Islet of Langerhans (tissue), 1 donor: ENCODE data around the gene OR2V1.
"Not testable (repeated sequence)": the region's sequence is repeated elsewhere in the genome, so short reads cannot be mapped to it uniquely, and the experiment has no call there.

Experiments used
- FAIRE-seq: peaks from one replicate; lab custom pipeline; 2011; peaks lifted over from hg19 to GRCh38; lab: Jason Lieb, UNC

The OR2V1 gene, protein sequence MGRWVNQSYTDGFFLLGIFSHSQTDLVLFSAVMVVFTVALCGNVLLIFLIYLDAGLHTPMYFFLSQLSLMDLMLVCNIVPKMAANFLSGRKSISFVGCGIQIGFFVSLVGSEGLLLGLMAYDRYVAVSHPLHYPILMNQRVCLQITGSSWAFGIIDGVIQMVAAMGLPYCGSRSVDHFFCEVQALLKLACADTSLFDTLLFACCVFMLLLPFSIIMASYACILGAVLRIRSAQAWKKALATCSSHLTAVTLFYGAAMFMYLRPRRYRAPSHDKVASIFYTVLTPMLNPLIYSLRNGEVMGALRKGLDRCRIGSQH

DNA sequence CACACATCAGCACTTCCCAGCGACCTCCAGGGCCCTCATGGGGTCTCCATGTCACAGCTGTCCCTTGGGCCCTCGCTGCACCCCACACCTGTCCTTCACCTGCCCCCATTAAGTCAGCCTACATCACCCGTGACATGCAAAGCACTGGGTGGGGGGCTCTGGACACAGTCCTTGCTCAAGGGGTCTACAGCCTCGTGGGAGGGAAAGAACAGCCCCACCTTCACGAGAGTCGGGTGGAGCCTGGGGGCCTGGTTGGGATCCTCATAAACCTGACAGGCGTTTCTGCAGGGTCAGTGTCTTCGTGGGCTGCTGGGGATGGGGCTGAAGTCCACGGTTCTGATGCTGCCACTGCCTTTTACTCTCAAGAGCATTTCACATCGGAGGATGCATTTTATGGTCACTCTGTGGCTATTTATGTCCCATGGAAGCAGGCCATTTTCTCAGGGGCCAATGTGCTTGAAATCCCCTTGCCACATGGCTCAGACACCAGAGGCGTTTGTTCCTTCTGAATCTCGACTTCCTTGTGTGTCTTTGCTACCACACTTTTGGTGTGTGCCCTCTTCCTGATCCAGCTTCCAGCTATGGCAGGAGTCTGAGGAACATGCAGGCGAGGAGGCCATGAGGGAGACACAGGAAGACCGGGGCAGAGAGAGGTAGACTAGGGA lies at the start of gene OR2V1:
Gene OR2V1 (minus strand): TSS at position 338 of the 665 bp plus-strand sequence. CDS start 5,865 bp downstream, outside the sequence.
- no peak for FAIRE-seq

DNA sequence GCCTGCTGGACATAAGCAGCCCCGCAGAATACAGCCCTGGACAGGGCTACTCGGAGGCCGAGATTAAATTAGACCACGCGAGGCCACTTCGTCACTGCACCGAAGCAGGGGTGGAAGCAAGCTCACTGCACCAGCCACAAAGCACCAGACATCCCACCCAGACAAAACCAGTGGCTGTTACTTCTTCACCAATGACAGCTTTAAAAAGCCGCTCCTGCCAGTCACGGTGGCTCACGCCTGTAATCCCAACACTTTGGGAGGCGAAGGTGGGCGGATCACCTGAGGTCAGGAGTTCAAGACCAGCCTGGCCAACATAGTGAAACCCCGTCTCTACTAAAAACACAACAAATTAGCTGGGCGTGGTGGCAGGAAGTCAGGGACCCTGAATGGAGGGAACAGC lies 46.6 kb upstream of the OR2V1 start:
- not testable (repeated sequence) for FAIRE-seq

DNA sequence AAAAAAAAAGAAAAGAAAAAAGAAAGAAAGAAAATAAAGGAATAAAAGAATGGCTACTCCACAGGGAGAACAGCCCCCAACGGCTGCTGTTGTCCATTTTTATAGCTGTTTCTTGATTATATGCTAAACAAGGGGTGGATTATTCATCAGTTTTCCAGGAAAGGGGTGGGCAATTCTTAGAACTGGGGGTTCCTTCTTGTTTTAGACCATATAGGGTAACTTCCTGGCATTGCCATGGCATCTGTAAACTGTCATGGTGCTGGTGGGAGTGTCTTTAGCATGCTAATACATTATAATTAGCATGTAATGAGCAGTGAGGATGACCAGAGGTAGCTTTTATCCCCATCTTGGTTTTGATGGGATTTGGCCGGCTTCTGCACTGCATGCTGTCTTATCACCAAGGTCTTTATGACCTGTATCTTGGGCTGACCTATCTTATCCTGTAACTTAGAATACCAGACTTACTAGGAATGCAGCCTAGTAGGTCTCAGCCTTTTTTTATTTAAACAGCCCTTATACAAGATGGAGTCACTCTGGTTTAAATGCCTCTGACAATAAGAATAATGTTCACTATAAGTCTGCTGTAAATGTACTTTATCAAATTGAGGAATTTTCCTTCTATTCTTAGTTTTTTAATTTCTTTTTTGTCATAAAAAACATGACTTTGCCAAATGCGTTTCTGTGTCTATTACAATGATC lies 45.4 kb upstream of the OR2V1 start:
- FAIRE-seq = no peak

DNA sequence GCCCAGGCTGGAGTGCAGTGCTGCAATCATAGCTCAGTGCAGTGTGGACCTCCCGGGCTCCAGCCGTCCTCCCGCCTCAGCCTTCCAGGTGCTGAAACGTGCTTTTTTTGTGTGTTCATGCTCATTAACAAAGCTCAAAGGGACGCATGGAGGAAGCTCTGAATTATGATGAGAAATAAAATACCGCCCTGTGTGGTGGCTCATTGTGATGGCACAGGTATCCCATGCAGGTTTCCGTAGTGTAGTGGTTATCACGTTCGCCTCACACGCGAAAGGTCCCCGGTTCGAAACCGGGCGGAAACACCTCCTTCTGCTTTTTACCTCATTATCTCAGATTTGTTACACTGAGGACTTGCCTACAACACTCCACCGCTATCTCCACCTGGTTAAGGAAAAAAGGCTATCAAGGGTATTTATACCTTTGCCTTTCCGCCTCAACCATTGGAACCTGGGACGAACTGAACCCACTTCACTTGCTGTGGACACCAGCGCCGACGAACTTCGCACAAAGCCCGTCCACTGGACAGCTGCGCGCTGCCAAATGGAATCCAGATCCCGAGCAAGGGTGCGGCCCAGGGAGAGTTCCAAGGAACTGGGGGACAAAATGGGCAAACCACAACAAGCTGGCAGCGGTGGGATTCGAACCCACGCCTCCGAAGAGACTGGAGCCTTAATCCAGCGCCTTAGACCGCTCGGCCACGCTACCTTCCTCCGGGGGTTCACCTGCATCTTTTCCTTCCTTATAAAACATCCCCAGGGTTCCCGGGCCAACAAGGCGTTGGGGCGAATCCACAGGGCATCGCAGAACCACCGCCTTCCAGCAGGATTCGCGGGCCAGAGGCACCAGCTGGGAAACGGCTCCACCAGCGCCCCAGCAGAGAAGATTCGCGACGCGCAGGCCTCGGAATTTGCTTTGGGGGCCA lies 42.7 kb upstream of the OR2V1 start:
- no peak for FAIRE-seq

DNA sequence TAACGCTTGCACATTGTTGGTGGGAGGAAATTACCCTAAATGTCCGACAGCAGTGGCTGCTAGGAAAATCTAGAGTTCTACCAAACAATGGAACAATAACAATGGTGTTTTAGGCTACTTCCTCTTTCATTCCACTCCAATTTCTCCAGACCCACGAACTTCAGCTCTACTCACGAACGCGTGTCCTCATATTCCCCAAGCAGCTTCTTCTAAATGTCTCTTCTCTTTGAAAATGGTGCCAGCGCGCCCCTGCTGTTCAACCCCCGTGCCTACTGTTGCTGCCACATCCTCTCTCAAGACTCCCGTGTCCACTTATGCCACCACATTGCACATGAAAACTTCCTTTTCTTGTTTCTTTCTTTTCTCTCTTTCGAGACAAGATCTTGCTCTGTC lies 42.1 kb upstream of the OR2V1 start:
- FAIRE-seq = no peak

DNA sequence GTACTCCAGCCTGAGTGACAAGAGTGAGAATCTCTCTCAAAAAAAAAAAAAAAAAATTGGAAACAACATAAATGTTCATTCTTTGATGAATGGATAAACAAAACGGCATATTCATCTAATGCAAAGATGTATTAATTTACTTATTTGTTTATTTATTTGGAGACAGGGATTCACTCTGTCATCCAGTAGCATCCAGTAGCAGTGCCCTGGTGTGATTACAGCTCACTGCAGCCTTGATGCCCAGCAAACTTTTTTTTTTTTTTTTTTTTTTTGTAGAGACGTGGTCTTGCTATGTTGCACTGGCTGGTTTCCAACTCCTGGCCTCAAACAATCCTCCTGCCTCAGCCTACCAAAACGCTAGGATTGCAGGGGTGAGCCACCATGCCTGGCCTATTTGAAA lies 40.8 kb upstream of the OR2V1 start:
- FAIRE-seq = no peak

DNA sequence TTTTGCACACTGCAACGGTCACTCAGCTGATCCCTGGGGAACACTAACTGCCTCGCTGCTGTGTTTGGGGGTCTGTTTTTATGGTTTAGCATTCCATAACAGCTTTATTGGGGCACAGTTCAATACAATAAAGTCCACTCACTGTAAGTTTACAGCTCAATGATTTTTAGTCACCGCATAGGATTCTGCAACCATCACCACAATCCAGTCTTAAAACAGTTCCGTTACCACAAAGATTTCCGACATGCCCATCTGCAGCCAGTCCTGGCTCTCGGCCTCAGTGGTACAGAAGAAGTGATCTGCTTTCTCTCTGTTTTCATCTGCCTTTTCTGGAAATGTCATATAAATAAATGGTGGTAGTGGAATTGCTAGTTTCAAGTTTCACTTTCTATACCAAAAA lies 40.0 kb upstream of the OR2V1 start:
- no peak for FAIRE-seq

DNA sequence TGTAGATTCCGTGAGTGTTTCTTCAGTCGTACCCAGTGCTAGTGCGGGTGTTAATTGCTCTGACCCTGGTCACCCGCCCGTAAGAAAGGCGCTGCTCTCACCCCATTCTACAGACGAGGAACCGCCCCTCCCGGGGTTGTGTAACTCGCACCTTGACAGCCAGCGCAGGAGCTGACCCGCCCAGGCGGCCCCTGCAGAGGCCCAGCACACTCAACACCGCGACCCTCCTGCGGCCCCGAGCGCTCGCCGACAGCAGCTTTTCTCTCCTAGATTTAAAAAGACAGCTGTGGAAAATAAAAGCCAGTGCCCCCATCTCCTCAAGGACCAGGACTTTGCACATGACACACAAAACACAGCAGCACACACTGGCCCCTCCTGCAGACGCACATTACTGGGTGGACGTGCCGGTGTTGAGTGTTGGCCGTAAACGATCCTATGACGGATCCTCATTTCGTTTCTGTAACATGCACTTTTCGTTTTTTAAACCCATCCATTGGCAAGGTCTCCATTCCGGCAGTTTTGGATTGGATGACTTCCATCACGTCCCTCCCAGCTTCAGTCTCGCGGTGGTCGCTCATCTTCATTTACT lies 39.4 kb upstream of the OR2V1 start:
- no peak for FAIRE-seq

DNA sequence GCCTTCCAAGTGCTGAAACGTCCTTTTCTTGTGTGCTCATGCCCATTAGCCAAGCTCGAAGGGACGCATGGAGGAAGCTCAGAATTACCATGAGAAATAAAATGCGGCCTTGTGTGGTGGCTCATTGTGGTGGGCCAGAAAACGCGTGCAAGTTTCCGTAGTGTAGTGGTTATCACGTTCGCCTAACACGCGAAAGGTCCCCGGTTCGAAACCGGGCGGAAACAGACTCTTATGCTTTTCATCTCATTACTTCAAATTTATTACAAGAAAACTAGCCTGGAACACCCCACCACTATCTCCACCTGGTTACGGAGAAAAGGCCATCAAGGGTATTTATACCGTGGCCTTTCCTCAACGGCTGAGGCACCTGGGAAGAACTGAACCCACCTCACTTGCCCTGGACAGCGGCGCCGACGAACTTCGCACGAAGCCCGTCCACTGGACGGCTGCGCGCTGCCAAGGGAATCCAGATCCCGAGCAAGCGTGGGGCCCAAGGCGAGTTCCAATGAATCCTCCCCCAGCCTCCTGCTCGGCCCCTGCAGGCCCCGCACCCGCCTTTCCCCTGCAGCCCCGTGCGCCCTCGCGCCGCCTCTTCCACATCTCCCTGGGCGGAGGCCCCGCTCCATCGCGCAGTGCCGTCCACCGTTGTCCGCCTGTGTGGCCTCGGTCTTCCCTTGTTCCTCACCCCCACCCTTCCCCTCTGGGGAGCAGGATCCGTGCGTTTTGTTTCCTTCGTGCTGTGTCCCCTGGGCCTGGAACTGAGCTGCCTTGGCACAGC lies 38.7 kb upstream of the OR2V1 start:
- not testable (repeated sequence) for FAIRE-seq

DNA sequence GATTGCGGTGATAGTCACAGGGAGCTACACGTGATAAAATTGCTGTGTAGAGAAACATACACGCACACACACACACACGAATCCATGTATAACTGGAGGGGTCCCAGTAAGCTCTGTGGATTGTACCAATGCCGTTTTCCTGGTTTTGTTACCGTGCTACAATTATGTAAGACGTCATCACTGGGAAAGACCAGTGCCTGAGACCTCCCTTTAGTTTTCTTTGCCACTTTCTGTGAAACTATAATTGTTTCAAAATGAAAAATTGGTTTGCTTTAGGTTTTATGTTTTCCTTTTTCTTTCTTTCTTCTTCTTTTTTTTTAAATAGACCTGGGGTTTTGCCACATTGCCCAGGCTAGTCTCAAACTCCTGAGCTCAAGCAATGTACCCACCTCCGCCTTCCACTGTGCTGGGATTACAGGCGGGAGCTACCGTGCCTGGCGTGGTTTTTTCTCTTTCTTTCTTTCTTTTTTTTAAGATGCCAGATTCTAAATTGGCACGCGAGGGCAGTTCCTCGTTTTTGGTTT lies 37.7 kb upstream of the OR2V1 start:
- no peak for FAIRE-seq

DNA sequence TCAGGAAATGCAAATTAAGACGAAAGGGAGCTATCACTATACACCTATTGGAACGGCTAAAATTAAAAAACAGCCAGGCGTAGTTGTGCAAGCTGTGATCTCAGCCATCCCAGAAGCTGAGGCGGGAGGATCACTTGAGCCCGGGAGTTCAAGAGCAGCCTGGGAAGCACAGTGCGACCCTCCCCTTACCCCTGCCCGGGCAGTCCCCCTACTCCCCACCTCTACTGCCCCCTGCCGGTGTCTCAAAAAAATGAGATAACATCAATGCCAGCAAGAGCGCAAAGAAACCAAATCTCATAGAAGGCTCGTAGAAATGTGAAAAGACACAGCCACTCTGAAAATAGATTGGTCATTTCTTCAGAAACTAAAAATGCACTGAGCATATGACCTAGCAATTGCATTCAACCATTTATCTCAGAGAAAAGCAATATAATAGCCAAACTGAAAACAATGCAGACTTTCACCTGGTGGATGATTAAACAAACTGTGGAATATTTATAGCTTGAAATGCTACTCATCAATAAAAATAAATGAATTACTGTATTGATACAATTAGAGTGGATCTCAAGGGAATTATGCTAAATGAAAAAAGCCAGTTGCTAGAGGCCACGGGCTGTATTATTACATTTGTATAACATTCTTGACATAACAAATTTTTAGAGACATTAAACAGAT lies 37.0 kb upstream of the OR2V1 start:
- no peak for FAIRE-seq

DNA sequence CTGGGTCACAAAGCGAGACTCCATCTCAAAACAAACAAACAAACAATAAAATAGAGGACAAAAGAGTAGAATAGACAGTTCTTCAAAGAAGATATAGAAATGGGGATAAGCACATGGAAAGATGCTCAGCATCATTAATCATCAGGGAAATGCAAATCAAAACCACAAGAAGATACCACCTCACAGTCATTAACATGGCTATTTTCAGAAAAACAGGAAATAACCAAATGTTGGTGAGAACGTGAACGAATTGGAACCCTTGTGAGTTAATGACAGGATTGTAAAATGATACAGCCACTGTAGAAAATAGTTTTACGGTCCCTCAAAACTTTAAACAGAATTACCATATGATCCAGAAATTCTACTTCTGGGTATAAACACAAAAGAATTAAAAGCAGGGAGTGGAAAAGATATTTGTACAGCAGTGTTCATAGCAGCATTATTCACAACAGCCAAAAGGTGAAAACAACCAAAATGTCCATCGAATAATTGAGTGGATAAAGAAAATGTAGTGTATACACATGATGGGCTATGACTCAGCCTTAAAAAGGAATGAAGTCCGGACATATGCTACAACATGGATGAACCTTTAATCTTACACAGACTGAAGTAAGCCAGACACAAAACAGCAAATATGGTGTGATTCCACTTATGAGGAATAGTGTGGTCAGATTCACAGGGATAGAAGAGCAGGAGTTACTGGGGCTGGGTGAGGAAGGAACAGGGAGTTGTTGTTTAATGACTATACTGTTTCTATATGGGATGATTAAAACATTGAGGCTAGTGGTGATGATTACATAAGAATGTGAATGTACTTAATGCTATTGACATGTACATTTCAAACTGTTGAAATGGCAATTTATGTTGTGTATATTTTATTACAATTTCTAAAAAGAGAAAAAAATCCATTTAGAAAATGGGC lies 36.1 kb upstream of the OR2V1 start:
- no peak for FAIRE-seq

DNA sequence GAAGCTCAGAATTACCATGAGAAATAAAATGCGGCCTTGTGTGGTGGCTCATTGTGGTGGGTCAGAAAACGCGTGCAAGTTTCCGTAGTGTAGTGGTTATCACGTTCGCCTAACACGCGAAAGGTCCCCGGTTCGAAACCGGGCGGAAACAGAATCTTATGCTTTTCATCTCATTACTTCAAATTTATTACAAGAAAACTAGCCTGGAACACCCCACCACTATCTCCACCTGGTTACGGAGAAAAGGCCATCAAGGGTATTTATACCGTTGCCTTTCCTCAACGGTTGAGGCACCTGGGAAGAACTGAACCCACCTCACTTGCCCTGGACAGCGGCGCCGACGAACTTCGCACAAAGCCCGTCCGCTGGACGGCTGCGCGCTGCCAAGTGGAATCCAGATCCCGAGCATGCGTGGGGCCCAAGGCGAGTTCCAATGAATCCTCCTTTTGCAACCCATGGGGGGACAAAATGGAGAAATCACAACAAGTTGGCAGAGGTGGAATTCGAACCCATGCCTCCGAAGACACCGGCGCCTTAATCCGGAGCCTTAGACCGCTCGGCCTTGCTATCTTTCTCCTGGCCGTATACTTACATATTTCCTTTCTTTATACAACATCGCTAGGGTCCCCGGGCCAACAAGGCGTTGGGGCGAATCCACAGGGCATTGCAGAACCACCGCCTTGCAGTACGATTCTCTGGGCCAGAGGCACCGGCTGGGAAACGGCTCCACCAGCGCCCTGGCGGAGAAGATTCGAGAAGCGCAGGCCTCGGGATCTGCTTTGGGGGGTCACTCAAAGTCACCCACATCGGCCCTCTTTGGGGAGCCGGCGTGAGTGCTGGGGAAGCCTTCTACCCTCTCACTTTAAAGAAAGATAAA lies 33.3 kb upstream of the OR2V1 start:
- no peak for FAIRE-seq

DNA sequence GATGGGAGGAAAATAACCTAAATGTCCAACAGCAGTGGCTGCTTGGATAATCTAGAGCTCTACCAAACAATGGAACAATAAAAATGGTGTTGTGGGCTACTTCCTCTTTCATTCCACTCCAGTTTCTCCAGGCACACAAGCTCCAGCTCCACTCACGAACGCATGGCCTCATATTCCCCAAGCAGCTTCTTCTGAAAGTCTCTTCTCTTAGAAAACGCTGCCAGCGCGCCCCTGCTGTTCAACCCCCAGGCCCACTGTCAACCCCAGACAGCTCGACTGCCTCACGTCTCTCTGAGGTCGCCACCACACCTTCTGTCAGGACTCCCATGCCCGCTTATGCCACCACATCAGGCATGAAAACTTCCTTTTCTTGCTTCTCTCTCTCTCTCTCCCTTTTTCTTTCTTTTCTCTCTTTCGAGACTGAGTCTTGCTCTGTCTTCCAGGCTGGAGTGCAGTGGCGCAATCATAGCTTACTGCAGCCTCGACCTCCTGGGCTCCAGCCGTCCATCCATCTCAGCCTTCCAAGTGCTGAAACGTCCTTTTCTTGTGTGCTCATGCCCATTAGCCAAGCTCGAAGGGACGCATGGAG lies 32.6 kb upstream of the OR2V1 start:
- FAIRE-seq = no peak

DNA sequence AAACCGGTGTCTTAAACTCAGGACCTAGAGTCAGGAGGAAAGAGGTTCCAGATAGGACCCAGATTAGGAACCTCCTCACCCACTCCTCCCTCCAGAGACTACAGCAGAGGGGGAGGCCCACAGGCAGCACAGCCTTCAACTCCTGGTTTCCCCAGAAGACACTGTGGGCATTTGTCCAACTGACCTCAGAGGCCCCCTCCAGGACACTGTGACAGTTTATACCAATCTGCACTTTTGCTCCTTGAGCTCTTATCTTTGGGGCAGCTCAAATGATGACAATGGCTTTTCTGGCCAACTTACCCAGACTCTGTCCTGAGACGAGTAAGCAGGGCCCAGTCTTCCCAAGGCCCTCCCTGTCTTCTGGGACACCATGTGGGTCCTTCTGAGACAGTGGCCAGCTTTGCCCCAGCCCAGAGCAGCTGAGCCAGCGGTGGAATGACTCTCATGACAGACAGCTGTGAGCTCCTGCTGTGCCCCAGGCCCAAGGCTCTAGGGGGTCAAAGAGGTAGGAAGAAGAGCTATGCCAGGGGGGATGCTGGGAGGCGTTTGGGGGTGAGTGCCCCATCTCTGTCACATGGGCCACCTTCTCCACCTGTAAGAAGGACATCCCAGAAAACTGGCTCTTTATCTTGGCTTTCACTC lies 30.7 kb upstream of the OR2V1 start:
- FAIRE-seq = no peak

DNA sequence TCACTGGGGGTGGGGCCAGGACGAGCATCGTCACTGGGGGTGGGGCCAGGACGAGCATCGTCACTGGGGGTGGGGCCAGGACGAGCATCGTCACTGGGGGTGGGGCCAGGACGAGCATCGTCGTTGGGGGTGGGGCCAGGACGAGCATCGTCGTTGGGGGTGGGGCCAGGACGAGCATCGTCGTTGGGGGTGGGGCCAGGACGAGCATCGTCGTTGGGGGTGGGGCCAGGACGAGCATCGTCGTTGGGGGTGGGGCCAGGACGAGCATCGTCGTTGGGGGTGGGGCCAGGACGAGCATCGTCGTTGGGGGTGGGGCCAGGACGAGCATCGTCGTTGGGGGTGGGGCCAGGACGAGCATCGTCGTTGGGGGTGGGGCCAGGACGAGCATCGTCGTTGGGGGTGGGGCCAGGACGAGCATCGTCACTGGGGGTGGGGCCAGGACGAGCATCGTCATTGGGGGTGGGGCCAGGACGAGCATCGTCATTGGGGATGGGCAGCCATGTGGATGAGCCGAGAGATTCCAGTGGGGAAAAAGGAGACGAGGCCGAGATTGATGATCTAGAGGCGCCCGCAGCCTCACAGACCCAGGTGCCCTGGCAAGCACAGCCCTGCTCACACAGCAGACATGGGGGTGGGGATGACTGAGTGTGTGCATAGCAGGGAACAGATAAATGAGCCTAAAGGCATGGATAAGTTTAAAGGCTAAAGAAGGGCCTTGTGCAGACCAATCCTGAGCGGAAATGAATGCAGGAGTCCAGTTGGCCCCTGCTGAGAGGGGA lies 30.0 kb upstream of the OR2V1 start:
- not testable (repeated sequence) for FAIRE-seq
